ENCODE measurements around the gene CRB3. TPM values are rescaled to one million over a fixed set of nuclear protein-coding genes. Genes with fewer than 3 reads are reported as not detected.

The CRB3 gene
- total and polyA plus RNA-seq, 2 of the 13 experiments (the other 11 are each of a cell fraction or from before 2014, with no cell fraction given): 10.6 to 25.6 TPM

- TF ChIP-seq ZBTB39 (CRISPR knock-in tag; IDR thresholded peaks at IDR 0.05): no peak
- TF ChIP-seq AHDC1 (CRISPR knock-in tag; IDR thresholded peaks at IDR 0.05; ENCODE audit: borderline replicate concordance): no peak
- TF ChIP-seq ZBTB3 (CRISPR knock-in tag; IDR thresholded peaks at IDR 0.05; ENCODE audit: borderline replicate concordance, low read depth): no peak
- no peak for TF ChIP-seq ZFP36 (IDR thresholded peaks at IDR 0.05; ENCODE audit: borderline replicate concordance, low read depth, low read length, partially characterized antibody)
- no peak for TF ChIP-seq ZUFSP (CRISPR knock-in tag; IDR thresholded peaks at IDR 0.05; ENCODE audit: borderline replicate concordance)
- no peak for TF ChIP-seq TMF1 (CRISPR knock-in tag; IDR thresholded peaks at IDR 0.05; ENCODE audit: low read depth)
- TF ChIP-seq PBX2 (CRISPR knock-in tag; IDR thresholded peaks at IDR 0.05): no peak
- TF ChIP-seq TP53 (CRISPR knock-in tag; conservative IDR thresholded peaks at IDR 0.05): no peak
- 0 out of 2 replicates have a peak, but pooled peaks have one; percentile 32 for TF ChIP-seq MEF2D (CRISPR knock-in tag; IDR thresholded peaks at IDR 0.05)
- TF ChIP-seq BATF2 (CRISPR knock-in tag; IDR thresholded peaks at IDR 0.05): no peak
- no peak for TF ChIP-seq CREB3 (CRISPR knock-in tag; IDR thresholded peaks at IDR 0.05)
- peak; percentile 36 for TF ChIP-seq POLR2AphosphoS5 (IDR thresholded peaks at IDR 0.05; ENCODE audit: low read depth, low read length)
- no peak for TF ChIP-seq MAFG (CRISPR knock-in tag; IDR thresholded peaks at IDR 0.05)
- TF ChIP-seq MXI1 (IDR thresholded peaks at IDR 0.05; ENCODE audit: borderline replicate concordance, low read depth, low read length): 0 out of 3 replicates have a peak, but pooled peaks have one; percentile 11
- no peak for TF ChIP-seq CHD4 (IDR thresholded peaks at IDR 0.05; ENCODE audit: borderline replicate concordance, low read length)
- TF ChIP-seq MED1 (CRISPR knock-in tag; IDR thresholded peaks at IDR 0.05): no peak
Observed at GRCh38 chr19:6476155-6476895, 12.3 kb downstream of the CRB3 start (continued).

Data from HepG2 (cell line).